Measurements from ENCODE around the gene DOCK8. TPM values are rescaled to one million over a fixed set of nuclear protein-coding genes. Genes with fewer than 3 reads are reported as not detected.

DOCK8 gene
- total and polyA plus RNA-seq, 2 donors from 2014 or later: 5.0 to 46.5 TPM

DNA sequence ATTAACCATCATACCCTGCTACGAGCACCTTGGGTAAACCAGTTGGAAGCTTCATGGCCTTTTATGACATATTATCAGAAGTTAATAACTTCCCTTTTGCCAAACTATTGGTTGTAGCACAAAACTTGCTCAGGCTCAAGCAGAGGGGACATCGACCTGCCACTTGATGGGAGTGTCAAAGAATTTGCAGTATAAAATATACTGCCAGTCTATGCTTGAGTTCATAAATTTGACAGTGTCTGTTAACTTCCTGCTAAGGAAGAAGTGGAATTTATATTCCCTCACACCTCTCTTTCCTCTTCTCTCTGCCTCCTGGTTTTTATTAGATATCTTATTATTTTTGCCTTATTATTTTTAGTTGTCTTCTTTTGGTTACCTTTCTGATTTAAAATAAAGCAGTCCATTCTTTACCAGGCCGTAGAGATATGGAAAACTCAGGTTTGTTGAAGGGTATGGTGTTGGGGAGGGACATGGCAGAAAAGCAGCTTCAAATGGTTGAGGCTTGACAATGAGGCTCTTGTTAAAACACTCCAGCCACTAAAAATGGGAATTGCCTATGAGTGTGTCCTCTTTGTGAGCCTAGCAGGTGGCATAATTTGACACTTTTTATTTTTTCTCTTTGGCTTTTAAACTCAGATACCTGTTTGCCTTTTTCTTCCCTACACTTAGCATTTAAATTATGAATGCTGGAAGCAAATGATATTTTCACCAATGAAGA, 298.0 kb downstream of the DOCK8 start:
- H3K4me1 ChIP-seq (ENCODE audit: control insufficient read depth in 2 of 3, insufficient read depth in 2 of 3, low read depth in 1 of 3, low read length in 3 of 3): peaks cover 0 to 2% (median 0%) of the 10 kb centered on the region in 3 donors
- H3K4me3 ChIP-seq (ENCODE audit: low read length in 3 of 3): no peak overlapping the region
- TF ChIP-seq, protein P1, sequence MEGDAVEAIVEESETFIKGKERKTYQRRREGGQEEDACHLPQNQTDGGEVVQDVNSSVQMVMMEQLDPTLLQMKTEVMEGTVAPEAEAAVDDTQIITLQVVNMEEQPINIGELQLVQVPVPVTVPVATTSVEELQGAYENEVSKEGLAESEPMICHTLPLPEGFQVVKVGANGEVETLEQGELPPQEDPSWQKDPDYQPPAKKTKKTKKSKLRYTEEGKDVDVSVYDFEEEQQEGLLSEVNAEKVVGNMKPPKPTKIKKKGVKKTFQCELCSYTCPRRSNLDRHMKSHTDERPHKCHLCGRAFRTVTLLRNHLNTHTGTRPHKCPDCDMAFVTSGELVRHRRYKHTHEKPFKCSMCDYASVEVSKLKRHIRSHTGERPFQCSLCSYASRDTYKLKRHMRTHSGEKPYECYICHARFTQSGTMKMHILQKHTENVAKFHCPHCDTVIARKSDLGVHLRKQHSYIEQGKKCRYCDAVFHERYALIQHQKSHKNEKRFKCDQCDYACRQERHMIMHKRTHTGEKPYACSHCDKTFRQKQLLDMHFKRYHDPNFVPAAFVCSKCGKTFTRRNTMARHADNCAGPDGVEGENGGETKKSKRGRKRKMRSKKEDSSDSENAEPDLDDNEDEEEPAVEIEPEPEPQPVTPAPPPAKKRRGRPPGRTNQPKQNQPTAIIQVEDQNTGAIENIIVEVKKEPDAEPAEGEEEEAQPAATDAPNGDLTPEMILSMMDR (IDR thresholded peaks at IDR 0.05; ENCODE audit: borderline replicate concordance, extremely low read depth, insufficient read depth): no peak
- FAIRE-seq (no peak), DNase-seq (no peak)
- H3K9me3 ChIP-seq (ENCODE audit: control insufficient read depth in 2 of 3, insufficient read depth in 1 of 3, low read length in 3 of 3): no peaks in the 10 kb centered on the region
- no peak overlapping the region for H3K27ac ChIP-seq (ENCODE audit: low read depth in 2 of 2, low read length in 2 of 2)
- no peak overlapping the region for H3K9ac ChIP-seq (ENCODE audit: low read length in 3 of 3)
- H3K27me3 ChIP-seq (ENCODE audit: control insufficient read depth, insufficient read depth, low read length): no peaks in the 10 kb centered on the region
- H3K36me3 ChIP-seq (ENCODE audit: control insufficient read depth in 2 of 3, insufficient read depth in 3 of 3, low read length in 3 of 3): no peaks in the 10 kb centered on the region
- intact Hi-C loops (cut with DNase I): no loop called here

Other genes with a start within 250 kb of the DOCK8 start
- 24.0 TPM for gene WASHC1, start 185.4 kb upstream of the DOCK8 start, total RNA-seq
- gene WASHC1, start 185.4 kb upstream of the DOCK8 start, polyA plus RNA-seq (ENCODE audit: insufficient read depth, low read depth, low replicate concordance): 16.6 TPM
- 0.60 TPM for gene FOXD4, start 96.4 kb upstream of the DOCK8 start, total RNA-seq
- 0.43 TPM for gene FOXD4, start 96.4 kb upstream of the DOCK8 start, polyA plus RNA-seq (ENCODE audit: insufficient read depth, low read depth, low replicate concordance)
- 32.7 TPM for gene ZNG1A, start 35.8 kb upstream of the DOCK8 start, total RNA-seq
- 58.0 TPM for gene ZNG1A, start 35.8 kb upstream of the DOCK8 start, polyA plus RNA-seq (ENCODE audit: insufficient read depth, low read depth, low replicate concordance)